Endothelial cell (in vitro differentiated cells): ENCODE data around the gene NEU3. TPM values are rescaled to one million over a fixed set of nuclear protein-coding genes. Genes with fewer than 3 reads are reported as not detected.
"Not testable (repeated sequence)": the region's sequence is repeated elsewhere in the genome, so short reads cannot be mapped to it uniquely, and the experiment has no call there.

Source experiments
- DNase-seq: peaks from one replicate; pipeline ENCODE4 v3.0.0; 2021; ENCODE audit warnings: low spot score
- H3K27ac Mint-ChIP-seq: one replicate; pipeline ENCODE4 v1.8.0; 2021; ENCODE audit warnings: mixed read lengths, inconsistent platforms; ENCODE audit not compliant: unreplicated experiment
- H3K27me3 Mint-ChIP-seq: one replicate; pipeline ENCODE4 v1.8.0; 2021; ENCODE audit warnings: mild to moderate bottlenecking, moderate library complexity, mixed read lengths, inconsistent platforms; ENCODE audit not compliant: unreplicated experiment
- H3K36me3 Mint-ChIP-seq: one replicate; pipeline ENCODE4 v1.8.0; 2021; ENCODE audit warnings: mild to moderate bottlenecking, low read depth, mixed read lengths, inconsistent platforms; ENCODE audit not compliant: unreplicated experiment
- H3K4me1 Mint-ChIP-seq: one replicate; pipeline ENCODE4 v1.8.0; 2021; ENCODE audit warnings: mild to moderate bottlenecking, mixed read lengths, inconsistent platforms; ENCODE audit not compliant: unreplicated experiment
- H3K4me3 Mint-ChIP-seq: one replicate; pipeline ENCODE4 v1.8.0; 2021; ENCODE audit warnings: mild to moderate bottlenecking, mixed read lengths, inconsistent platforms; ENCODE audit not compliant: unreplicated experiment
- H3K9me3 Mint-ChIP-seq: one replicate; pipeline ENCODE4 v1.8.0; 2021; ENCODE audit warnings: mixed read lengths, inconsistent platforms; ENCODE audit not compliant: unreplicated experiment
- total RNA-seq: library from RNA; stranded (reverse); fragmentation: NEBNext Ultra II Directional; extraction: Animal tissue kit (Norgen Biotek cat#: 25700); gene quantifications from one replicate; pipeline ENCODE4 v1.2.1, GENCODE V29; 2021; ENCODE audit not compliant: unreplicated experiment
- TF ChIP-seq, protein P1 (sequence below): fragments of 200-600 bp; sonication (generic); IDR thresholded peaks from one replicate; pipeline ENCODE4 v1.5.0; 2021; ENCODE audit warnings: antibody characterized with exemption; ENCODE audit not compliant: unreplicated experiment

NEU3 gene
- total RNA-seq, 1 donor from 2014 or later: 11.8 TPM

- peaks cover 2% of the 10 kb centered on the region for H3K27me3 Mint-ChIP-seq
- no peaks in the 10 kb centered on the region for H3K4me1 Mint-ChIP-seq
- no peak for DNase-seq
- TF ChIP-seq, protein P1, sequence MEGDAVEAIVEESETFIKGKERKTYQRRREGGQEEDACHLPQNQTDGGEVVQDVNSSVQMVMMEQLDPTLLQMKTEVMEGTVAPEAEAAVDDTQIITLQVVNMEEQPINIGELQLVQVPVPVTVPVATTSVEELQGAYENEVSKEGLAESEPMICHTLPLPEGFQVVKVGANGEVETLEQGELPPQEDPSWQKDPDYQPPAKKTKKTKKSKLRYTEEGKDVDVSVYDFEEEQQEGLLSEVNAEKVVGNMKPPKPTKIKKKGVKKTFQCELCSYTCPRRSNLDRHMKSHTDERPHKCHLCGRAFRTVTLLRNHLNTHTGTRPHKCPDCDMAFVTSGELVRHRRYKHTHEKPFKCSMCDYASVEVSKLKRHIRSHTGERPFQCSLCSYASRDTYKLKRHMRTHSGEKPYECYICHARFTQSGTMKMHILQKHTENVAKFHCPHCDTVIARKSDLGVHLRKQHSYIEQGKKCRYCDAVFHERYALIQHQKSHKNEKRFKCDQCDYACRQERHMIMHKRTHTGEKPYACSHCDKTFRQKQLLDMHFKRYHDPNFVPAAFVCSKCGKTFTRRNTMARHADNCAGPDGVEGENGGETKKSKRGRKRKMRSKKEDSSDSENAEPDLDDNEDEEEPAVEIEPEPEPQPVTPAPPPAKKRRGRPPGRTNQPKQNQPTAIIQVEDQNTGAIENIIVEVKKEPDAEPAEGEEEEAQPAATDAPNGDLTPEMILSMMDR: no peak
- H3K9me3 Mint-ChIP-seq: no peaks in the 10 kb centered on the region
- no peak overlapping the region for H3K4me3 Mint-ChIP-seq
- peaks cover 18% of the 10 kb centered on the region for H3K36me3 Mint-ChIP-seq
- no peak overlapping the region for H3K27ac Mint-ChIP-seq
Measured at GRCh38 chr11:75011357-75011756, 22.6 kb downstream of the NEU3 start.

DNA sequence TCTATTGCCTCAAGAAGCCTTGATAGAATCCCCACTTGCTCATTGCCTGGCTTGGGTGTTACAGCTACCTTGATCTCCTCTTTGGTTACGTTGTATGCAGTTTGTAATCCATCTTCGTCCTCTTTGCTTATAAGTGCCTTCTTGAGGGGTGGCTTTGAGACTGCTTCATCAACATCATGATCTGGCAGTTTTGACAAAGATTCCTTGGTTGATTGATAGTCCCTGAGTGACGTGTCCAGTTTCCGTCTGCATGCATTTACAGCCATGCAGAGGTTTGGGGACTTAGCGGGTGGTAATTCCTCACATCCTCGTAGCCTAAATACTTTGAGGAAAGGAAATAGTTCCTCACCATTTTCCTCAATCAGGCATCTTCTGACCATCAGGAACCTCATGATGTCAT, 23.1 kb downstream of the NEU3 start:
- TF ChIP-seq, protein P1: no peak
- Mint-ChIP-seq H3K27me3 (peaks cover 2% of the 10 kb centered on the region), H3K36me3 (peaks cover 19% of the 10 kb centered on the region)

GRCh38 chr11:75013051-75013450, 24.3 kb downstream of the NEU3 start:
- no peak overlapping the region for H3K27ac Mint-ChIP-seq
- H3K9me3 Mint-ChIP-seq: no peaks in the 10 kb centered on the region
- H3K27me3 Mint-ChIP-seq: peaks cover 2% of the 10 kb centered on the region
- no peak overlapping the region for H3K4me3 Mint-ChIP-seq
- H3K36me3 Mint-ChIP-seq: peaks cover 20% of the 10 kb centered on the region
- no peaks in the 10 kb centered on the region for H3K4me1 Mint-ChIP-seq
- TF ChIP-seq, protein P1: no peak
- DNase-seq: no peak

More for the DNA sequence above, 23.1 kb downstream of the NEU3 start:
- no peaks in the 10 kb centered on the region for H3K9me3 Mint-ChIP-seq
- no peak for DNase-seq
- H3K4me1 Mint-ChIP-seq: no peaks in the 10 kb centered on the region
- H3K4me3 Mint-ChIP-seq: no peak overlapping the region
- H3K27ac Mint-ChIP-seq: no peak overlapping the region

- H3K4me3 Mint-ChIP-seq: no peak overlapping the region
- TF ChIP-seq, protein P1: no peak
- no peaks in the 10 kb centered on the region for H3K27me3 Mint-ChIP-seq
- peaks cover 7% of the 10 kb centered on the region for H3K9me3 Mint-ChIP-seq
- DNase-seq: no peak
- no peak overlapping the region for H3K27ac Mint-ChIP-seq
- no peaks in the 10 kb centered on the region for H3K4me1 Mint-ChIP-seq
- H3K36me3 Mint-ChIP-seq: peaks cover 23% of the 10 kb centered on the region
Measured at GRCh38 chr11:75014129-75014528, 25.4 kb downstream of the NEU3 start.

- DNase-seq, H3K27me3 Mint-ChIP-seq, H3K27ac Mint-ChIP-seq, H3K4me3 Mint-ChIP-seq, H3K4me1 Mint-ChIP-seq, H3K9me3 Mint-ChIP-seq: not testable (repeated sequence)
- peaks cover 23% of the 10 kb centered on the region for H3K36me3 Mint-ChIP-seq
Measured at GRCh38 chr11:75019200-75019599, 30.5 kb downstream of the NEU3 start.

GRCh38 chr11:75020328-75020727, 31.6 kb downstream of the NEU3 start:
- not testable (repeated sequence) for H3K27ac Mint-ChIP-seq, H3K4me1 Mint-ChIP-seq, H3K4me3 Mint-ChIP-seq, DNase-seq, H3K9me3 Mint-ChIP-seq, H3K27me3 Mint-ChIP-seq
- H3K36me3 Mint-ChIP-seq: peaks cover 23% of the 10 kb centered on the region
